Gastroesophageal sphincter (tissue), 4 donors: ENCODE measurements around the gene FAM219A. TPM values are rescaled to one million over a fixed set of nuclear protein-coding genes. Genes with fewer than 3 reads are reported as not detected.

Experiments used
- ATAC-seq: fragments of 150-250 bp; one replicate; pipeline ENCODE4 v1.9.1; 2016; ENCODE audit warnings: mild to moderate bottlenecking, moderate library complexity
- H3K27ac ChIP-seq, 4 donors: fragments of 200-600 bp; sonication (generic) in 3 of 4; 1 replicate in 3 of 4; 2 replicates in 1 of 4; pipeline ENCODE4 v1.5.1; 2016 to 2019
- H3K27me3 ChIP-seq: fragments of 200-600 bp; sonication (generic); one replicate; pipeline ENCODE4 v1.5.1; 2019
- H3K36me3 ChIP-seq, 2 donors: fragments of 200-600 bp; sonication (generic); one replicate each; pipeline ENCODE4 v1.5.1; 2019; ENCODE audit warnings: control low read depth in 1 of 2
- H3K4me1 ChIP-seq, 3 donors: fragments of 200-600 bp; sonication (generic); 1 replicate in 2 of 3; 2 replicates in 1 of 3; pipeline ENCODE4 v1.5.1; 2016 to 2019; ENCODE audit warnings: control low read depth in 2 of 3
- H3K4me3 ChIP-seq, 2 donors: fragments of 200-600 bp; sonication (generic); one replicate each; pipeline ENCODE4 v1.5.1; 2019; ENCODE audit warnings: mild to moderate bottlenecking in 1 of 2, moderate library complexity in 1 of 2
- H3K9me3 ChIP-seq, 3 donors: fragments of 200-600 bp; sonication (generic); one replicate each; pipeline ENCODE4 v1.5.1; 2017 to 2019; ENCODE audit warnings: control low read depth in 2 of 3
- CTCF ChIP-seq, 4 experiments: fragments of 200-600 bp in 2 of 4; fragments of 450-650 bp in 2 of 4; sonication (generic) in 1 of 4; IDR thresholded peaks; one replicate each; pipeline ENCODE4 v1.5.1; 2017 to 2019; ENCODE audit warnings: antibody characterized with exemption in 4 of 4, mild to moderate bottlenecking in 2 of 4, moderate library complexity in 2 of 4
- EP300 ChIP-seq: sonication (generic); formaldehyde crosslinking; IDR thresholded peaks from one replicate; pipeline ENCODE4 v1.6.1; 2017; ENCODE audit warnings: antibody characterized with exemption, mild to moderate bottlenecking
- POLR2A ChIP-seq, 2 donors: fragments of 450-650 bp; IDR thresholded peaks; one replicate each; pipeline ENCODE4 v1.6.1; 2017; ENCODE audit warnings: antibody characterized with exemption in 2 of 2, mild to moderate bottlenecking in 2 of 2, moderate library complexity in 1 of 2
- POLR2AphosphoS5 ChIP-seq: sonication (generic); formaldehyde crosslinking; IDR thresholded peaks from one replicate; pipeline ENCODE4 v1.6.1; 2017; ENCODE audit warnings: antibody characterized with exemption
- WGBS, 2 donors: methylation state at CpG; one replicate each; pipeline ENCODE4 v1.1.5; 2018; ENCODE audit warnings: low coverage in 1 of 2; 5-methylcytosine and 5-hydroxymethylcytosine counted together
- total RNA-seq, 4 donors: library from RNA; depleted of rRNA; stranded (reverse); fragments of >200 nt; gene quantifications; one replicate each; pipeline ENCODE4 v1.1.0, GENCODE V29; 2016

The FAM219A gene
- total RNA-seq, 4 donors from 2014 or later: 11.2 to 18.4 (median 13.4) TPM

- H3K9me3 ChIP-seq: no peaks in the 10 kb centered on the region
- ATAC-seq: no peak
- H3K4me1 ChIP-seq: peaks cover 0 to 60% (median 6%) of the 10 kb centered on the region in 3 donors
- no peak for TF ChIP-seq POLR2A (IDR thresholded peaks at IDR 0.05)
- TF ChIP-seq POLR2AphosphoS5: no peak
- no peak for TF ChIP-seq CTCF (IDR thresholded peaks at IDR 0.05)
- TF ChIP-seq EP300: no peak
- H3K36me3 ChIP-seq: peaks cover 0 to 38% of the 10 kb centered on the region in 2 donors
- 88% methylated on average over 1 of the region's 2 CpGs; no CpG with 5 or more reads in 1 of the 2 donors for WGBS, 2 donors
- no peaks in the 10 kb centered on the region for H3K27me3 ChIP-seq
- H3K27ac ChIP-seq: peak overlapping the region in 1 of 4 donors; percentile 16
- H3K4me3 ChIP-seq: no peak overlapping the region
Measured at GRCh38 chr9:34373749-34374148, 84.6 kb downstream of the FAM219A start.

GRCh38 chr9:34372467-34373011 is 85.8 kb downstream of the FAM219A start:
- Histone ChIP-seq H3K27ac (no peak overlapping the region), H3K9me3 (no peaks in the 10 kb centered on the region), H3K4me1 (peaks cover 0 to 57% (median 6%) of the 10 kb centered on the region in 3 donors), H3K4me3 (no peak overlapping the region), H3K36me3 (peaks cover 0 to 47% of the 10 kb centered on the region in 2 donors), H3K27me3 (no peaks in the 10 kb centered on the region)
- no peak for ATAC-seq
- TF ChIP-seq POLR2A (IDR thresholded peaks at IDR 0.05) (no peak), CTCF (IDR thresholded peaks at IDR 0.05) (no peak), EP300 (no peak), POLR2AphosphoS5 (no peak)
- no CpG with 5 or more reads among the region's 41 CpGs for WGBS, 2 donors

- TF ChIP-seq POLR2AphosphoS5 (no peak), CTCF (IDR thresholded peaks at IDR 0.05) (no peak), EP300 (no peak), POLR2A (IDR thresholded peaks at IDR 0.05) (no peak)
- Histone ChIP-seq H3K36me3 (peaks cover 0 to 53% of the 10 kb centered on the region in 2 donors), H3K27me3 (no peaks in the 10 kb centered on the region), H3K9me3 (no peaks in the 10 kb centered on the region), H3K4me1 (peaks cover 0 to 52% (median 6%) of the 10 kb centered on the region in 3 donors), H3K27ac (no peak overlapping the region), H3K4me3 (no peak overlapping the region)
- no CpG with 5 or more reads among the region's 60 CpGs for WGBS, 2 donors
- no peak for ATAC-seq
Measured at GRCh38 chr9:34371886-34372466, 86.4 kb downstream of the FAM219A start.

- Histone ChIP-seq H3K27ac (no peak overlapping the region), H3K27me3 (no peaks in the 10 kb centered on the region), H3K4me3 (peak overlapping the region in 1 of 2 donors; percentile 26), H3K4me1 (peaks cover 0 to 48% (median 6%) of the 10 kb centered on the region in 3 donors), H3K9me3 (no peaks in the 10 kb centered on the region), H3K36me3 (peaks cover 0 to 53% of the 10 kb centered on the region in 2 donors)
- no peak for ATAC-seq
- no peak for TF ChIP-seq CTCF (IDR thresholded peaks at IDR 0.05)
- no peak for TF ChIP-seq POLR2A (IDR thresholded peaks at IDR 0.05)
- no peak for TF ChIP-seq EP300
- no peak for TF ChIP-seq POLR2AphosphoS5
- WGBS, 2 donors: 76 to 85% methylated on average over 8 to 13 of the region's 105 CpGs
Measured at GRCh38 chr9:34370970-34371880, 87.1 kb downstream of the FAM219A start.
